ENCODE data around the gene TRIM34.

- no peak for TF ChIP-seq EZH2 (IDR thresholded peaks at IDR 0.05; ENCODE audit: borderline replicate concordance, insufficient read depth, low read length, poor library complexity, severe bottlenecking)
- no peak for TF ChIP-seq RAD21 (conservative IDR thresholded peaks at IDR 0.05)
These were observed 21.3 kb downstream of the TRIM34 start for GRCh38 chr11:5646139-5646538.

All from neural cell (in vitro differentiated cells).